Common myeloid progenitor, CD34-positive (primary cell): ENCODE results near the gene NR6A1.

ENCODE experiments used
- CTCF ChIA-PET: fragments of 350-600 bp; sonication (Branson Sonifier 250); formaldehyde crosslinking; loops from one replicate; lab custom pipeline; 2021; ENCODE audit warnings: antibody characterized with exemption; lab: Charles Lee
- POLR2A ChIA-PET: fragments of 350-600 bp; sonication (Branson Sonifier 250); formaldehyde crosslinking; loops from one replicate; lab custom pipeline; 2021; ENCODE audit warnings: antibody characterized with exemption; lab: Charles Lee
- DNase-seq, 3 donors: peaks; one replicate each; pipeline versions ENCODE4 v3.0.0 to v3.0.0-alpha.2; 2013
- H3K27ac ChIP-seq, 2 experiments: 1 replicate in 1 of 2; 2 replicates in 1 of 2; pipeline ENCODE4 v1.7.0; 2013; ENCODE audit warnings: inconsistent platforms in 2 of 2, low read length in 2 of 2, mild to moderate bottlenecking in 2 of 2, low read depth in 1 of 2, moderate library complexity in 1 of 2; ENCODE audit not compliant: severe bottlenecking in 2 of 2, insufficient read depth in 1 of 2, poor library complexity in 1 of 2
- H3K27me3 ChIP-seq, 5 experiments: replicated peaks in 2 of 5; 1 replicate in 3 of 5; 2 replicates in 2 of 5; pipeline versions ENCODE4 v1.6.1 to v1.7.0; 2013; ENCODE audit warnings: low read length in 4 of 5, mild to moderate bottlenecking in 2 of 5, moderate library complexity in 2 of 5, inconsistent platforms in 1 of 5; ENCODE audit not compliant: insufficient read depth in 5 of 5, control insufficient read depth in 4 of 5
- H3K36me3 ChIP-seq, 4 experiments: 1 replicate in 2 of 4; 2 replicates in 2 of 4; pipeline versions ENCODE4 v1.6.1 to v1.7.0; 2013; ENCODE audit warnings: low read length in 3 of 4, control low read depth in 1 of 4, mild to moderate bottlenecking in 1 of 4; ENCODE audit not compliant: control insufficient read depth in 4 of 4, insufficient read depth in 4 of 4
- H3K4me1 ChIP-seq, 4 experiments: 1 replicate in 3 of 4; 2 replicates in 1 of 4; pipeline versions ENCODE4 v1.6.1 to v1.7.1; 2013; ENCODE audit warnings: low read length in 3 of 4, mild to moderate bottlenecking in 3 of 4, control low read depth in 1 of 4, inconsistent platforms in 1 of 4, moderate library complexity in 1 of 4; ENCODE audit not compliant: control insufficient read depth in 4 of 4, insufficient read depth in 4 of 4; ENCODE audit errors: control extremely low read depth in 1 of 4
- H3K4me3 ChIP-seq, 7 experiments: 1 replicate in 4 of 7; 2 replicates in 3 of 7; pipeline versions ENCODE4 v1.5.1 to v1.7.0; 2013; ENCODE audit warnings: mild to moderate bottlenecking in 7 of 7, low read length in 6 of 7, moderate library complexity in 6 of 7, inconsistent platforms in 2 of 7, low read depth in 2 of 7, control low read depth in 1 of 7; ENCODE audit not compliant: insufficient read depth in 4 of 7, control insufficient read depth in 1 of 7; ENCODE audit errors: extremely low read depth in 1 of 7
- H3K9me3 ChIP-seq, 5 experiments: 1 replicate in 4 of 5; 2 replicates in 1 of 5; pipeline versions ENCODE4 v1.6.1 to v1.7.1; 2013; ENCODE audit warnings: low read length in 4 of 5, mild to moderate bottlenecking in 2 of 5, inconsistent platforms in 1 of 5, low read depth in 1 of 5, moderate library complexity in 1 of 5; ENCODE audit not compliant: control insufficient read depth in 4 of 5, insufficient read depth in 2 of 5; ENCODE audit errors: control extremely low read depth in 1 of 5
- WGBS: methylation state at CpG from one replicate; pipeline ENCODE4 v1.1.5; 2013; ENCODE audit not compliant: insufficient coverage; 5-methylcytosine and 5-hydroxymethylcytosine counted together

The NR6A1 gene

DNA sequence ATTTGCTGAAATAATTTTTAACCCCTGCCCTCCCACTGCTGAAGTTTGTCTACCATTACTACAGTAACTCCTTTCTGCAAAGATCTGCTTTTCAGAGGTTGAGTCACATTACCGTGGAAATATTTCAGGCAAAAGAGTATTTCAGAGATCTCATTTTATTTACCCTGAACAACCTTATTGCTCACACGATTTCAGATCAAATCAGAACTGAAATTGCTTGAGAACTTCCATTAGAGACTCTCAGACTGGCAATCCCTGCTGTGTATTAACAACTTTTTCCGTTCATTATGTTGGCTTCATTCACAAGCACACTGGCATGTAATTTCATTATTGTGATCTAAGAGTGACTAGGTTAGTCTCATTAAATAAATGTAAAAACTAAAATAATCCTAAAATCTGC lies 16.1 kb downstream of the NR6A1 start:
- DNase-seq, result no peak
- no peaks in the 10 kb centered on the region for H3K9me3 ChIP-seq
- no peak overlapping the region for H3K27ac ChIP-seq
- 100% methylated on average over 1 of the region's 3 CpGs for WGBS
- peaks cover 23 to 51% (median 37%) of the 10 kb centered on the region in 4 experiments for H3K4me1 ChIP-seq
- POLR2A ChIA-PET, result no interaction called here
- H3K4me3 ChIP-seq, result no peak overlapping the region
- H3K27me3 ChIP-seq, result no peaks in the 10 kb centered on the region
- H3K36me3 ChIP-seq, result no peaks in the 10 kb centered on the region
- CTCF ChIA-PET, result interaction anchor here (0.6 to 4.8 kb wide), 9 partner anchors 8 to 204 kb away, joined by 3 to 24 read pairs (median 5); no protein-coding TSS in a partner anchor

DNA sequence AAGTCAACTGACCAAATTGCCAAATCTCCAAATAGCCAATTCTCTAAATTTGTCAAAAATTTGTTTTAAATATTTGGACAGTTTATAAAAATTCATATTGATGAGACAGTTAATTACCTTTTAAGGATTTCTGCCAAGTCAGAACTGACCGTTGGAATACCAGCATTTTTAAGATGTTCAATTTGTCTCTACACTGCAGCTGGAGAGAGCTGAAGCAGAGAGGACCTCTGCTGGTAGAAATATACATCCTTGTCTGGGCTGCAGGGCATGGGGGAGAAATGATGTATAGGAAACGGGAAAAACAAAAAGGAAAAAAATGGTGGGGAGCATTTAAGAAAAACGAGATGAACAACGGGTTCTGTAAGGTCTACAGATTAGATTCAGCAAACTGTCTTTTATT lies 16.8 kb downstream of the NR6A1 start:
- 58% methylated on average over 4 of the region's 4 CpGs for WGBS
- H3K27me3 ChIP-seq, result no peaks in the 10 kb centered on the region
- ChIA-PET CTCF (interaction anchor here (0.9 to 4.8 kb wide), 8 partner anchors 9 to 207 kb away, joined by 3 to 24 read pairs (median 4); no protein-coding TSS in a partner anchor), POLR2A (no interaction called here)
- DNase-seq, result no peak
- H3K4me3 ChIP-seq, result no peak overlapping the region
- no peak overlapping the region for H3K27ac ChIP-seq
- no peaks in the 10 kb centered on the region for H3K9me3 ChIP-seq
- H3K36me3 ChIP-seq, result no peaks in the 10 kb centered on the region
- peaks cover 22 to 44% (median 34%) of the 10 kb centered on the region in 4 experiments for H3K4me1 ChIP-seq

DNA sequence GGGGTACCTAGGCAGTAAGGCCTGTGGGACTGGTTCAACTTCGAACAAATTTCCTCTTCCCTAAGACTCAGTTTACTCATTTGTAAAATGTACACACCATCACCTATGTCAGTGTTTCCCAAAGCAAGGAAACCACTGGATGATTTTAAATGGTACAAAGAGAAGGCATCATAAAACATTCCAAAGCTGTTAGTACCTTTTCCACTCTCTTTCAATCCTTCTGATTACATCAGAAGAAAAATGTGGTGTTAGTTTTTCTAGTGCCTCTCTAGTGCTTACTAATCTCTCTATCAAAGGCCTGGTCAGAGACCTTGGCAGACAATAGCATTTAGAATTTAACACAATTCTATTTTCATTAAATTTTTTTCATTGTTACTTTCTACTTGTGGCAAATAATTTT lies 18.1 kb downstream of the NR6A1 start:
- no peak for DNase-seq
- no peak overlapping the region for H3K4me3 ChIP-seq
- H3K27ac ChIP-seq, result no peak overlapping the region
- WGBS, result no CpG with 5 or more reads among the region's 1 CpG
- CTCF ChIA-PET, result interaction anchor here (0.9 to 4.8 kb wide), 7 partner anchors 10 to 206 kb away, joined by 3 to 24 read pairs (median 4); no protein-coding TSS in a partner anchor
- POLR2A ChIA-PET, result interaction anchor here (0.7 kb wide), 1 partner anchor 95 kb away, joined by 4 read pairs; no protein-coding TSS in a partner anchor
- no peaks in the 10 kb centered on the region for H3K9me3 ChIP-seq
- H3K4me1 ChIP-seq, result peaks cover 11 to 31% (median 21%) of the 10 kb centered on the region in 4 experiments
- no peaks in the 10 kb centered on the region for H3K36me3 ChIP-seq
- no peaks in the 10 kb centered on the region for H3K27me3 ChIP-seq

DNA sequence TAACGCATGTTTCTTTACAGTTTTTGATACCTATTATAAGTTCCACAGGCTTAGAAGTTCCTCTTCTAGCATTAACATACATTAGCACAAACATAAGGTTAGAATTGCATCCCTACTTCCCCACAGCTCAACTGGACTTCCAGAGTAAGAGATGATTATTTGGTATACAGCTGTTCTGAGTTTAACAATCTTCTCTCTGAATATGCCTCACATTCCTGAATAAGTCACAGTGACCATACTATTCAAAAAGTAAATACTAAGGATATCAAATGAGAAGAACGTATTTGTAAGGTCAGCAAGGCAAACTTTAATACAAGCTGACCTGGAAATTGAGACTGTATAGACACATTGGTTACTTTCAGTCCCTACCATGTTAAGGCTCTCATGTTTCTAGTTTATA lies 21.3 kb downstream of the NR6A1 start:
- POLR2A ChIA-PET, result no interaction called here

DNA sequence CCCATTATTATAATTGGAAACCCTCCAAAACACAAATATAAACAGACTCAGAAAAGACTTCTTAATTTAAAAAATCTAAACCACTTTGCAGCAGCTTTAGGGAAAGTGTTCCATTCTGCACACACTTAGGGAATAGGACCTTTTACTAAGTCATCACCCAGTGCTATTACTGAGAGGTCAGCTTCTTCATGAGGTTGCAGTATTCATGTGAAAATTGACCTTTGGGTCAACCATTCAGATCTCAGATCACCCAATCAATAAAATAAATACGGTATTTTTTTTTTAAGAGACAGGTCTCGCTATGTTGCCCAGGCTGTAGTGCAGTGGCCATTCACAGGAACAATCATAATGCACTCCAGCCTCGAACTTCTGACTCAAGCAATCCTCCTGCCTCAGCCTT lies 21.8 kb downstream of the NR6A1 start:
- no peak for DNase-seq
- H3K4me1 ChIP-seq, result peaks cover 2 to 9% (median 6%) of the 10 kb centered on the region in 4 experiments
- CTCF ChIA-PET, result interaction anchor here (0.7 to 1.3 kb wide), 8 partner anchors 14 to 139 kb away, joined by 3 to 4 read pairs (median 4); no protein-coding TSS in a partner anchor
- H3K4me3 ChIP-seq, result no peak overlapping the region
- no peak overlapping the region for H3K27ac ChIP-seq
- POLR2A ChIA-PET, result no interaction called here
- H3K9me3 ChIP-seq, result no peaks in the 10 kb centered on the region
- 100% methylated on average over 3 of the region's 3 CpGs for WGBS
- H3K27me3 ChIP-seq, result no peaks in the 10 kb centered on the region
- no peaks in the 10 kb centered on the region for H3K36me3 ChIP-seq

More for the DNA sequence above, 21.3 kb downstream of the NR6A1 start:
- peaks cover 2 to 13% (median 8%) of the 10 kb centered on the region in 4 experiments for H3K4me1 ChIP-seq
- no peak overlapping the region for H3K27ac ChIP-seq
- H3K36me3 ChIP-seq, result no peaks in the 10 kb centered on the region
- no peaks in the 10 kb centered on the region for H3K9me3 ChIP-seq
- H3K27me3 ChIP-seq, result no peaks in the 10 kb centered on the region
- CTCF ChIA-PET, result interaction anchor here (0.7 to 2.6 kb wide), 7 partner anchors 13 to 139 kb away, joined by 3 to 10 read pairs (median 4); no protein-coding TSS in a partner anchor
- WGBS, result 93% methylated on average over 2 of the region's 2 CpGs
- DNase-seq, result no peak
- no peak overlapping the region for H3K4me3 ChIP-seq

DNA sequence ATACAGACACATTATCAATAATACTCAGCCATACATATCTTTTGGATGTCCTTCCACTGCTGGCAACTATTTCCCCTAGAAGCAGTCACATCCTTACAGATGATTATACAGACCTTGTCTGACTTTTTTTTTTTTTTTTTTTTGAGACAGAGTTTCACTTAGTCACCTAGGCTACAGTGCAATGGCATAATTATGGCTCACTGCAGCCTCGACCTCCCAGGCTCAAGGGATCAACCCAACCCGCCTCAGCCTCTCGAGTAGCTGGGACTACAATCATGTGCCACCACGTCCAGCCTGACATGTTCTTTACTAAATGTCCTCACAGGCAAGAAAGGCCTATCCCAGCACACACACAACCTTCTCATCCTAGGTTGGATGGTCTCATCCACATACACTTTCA lies 24.0 kb downstream of the NR6A1 start:
- CTCF ChIA-PET, result no interaction called here

DNA sequence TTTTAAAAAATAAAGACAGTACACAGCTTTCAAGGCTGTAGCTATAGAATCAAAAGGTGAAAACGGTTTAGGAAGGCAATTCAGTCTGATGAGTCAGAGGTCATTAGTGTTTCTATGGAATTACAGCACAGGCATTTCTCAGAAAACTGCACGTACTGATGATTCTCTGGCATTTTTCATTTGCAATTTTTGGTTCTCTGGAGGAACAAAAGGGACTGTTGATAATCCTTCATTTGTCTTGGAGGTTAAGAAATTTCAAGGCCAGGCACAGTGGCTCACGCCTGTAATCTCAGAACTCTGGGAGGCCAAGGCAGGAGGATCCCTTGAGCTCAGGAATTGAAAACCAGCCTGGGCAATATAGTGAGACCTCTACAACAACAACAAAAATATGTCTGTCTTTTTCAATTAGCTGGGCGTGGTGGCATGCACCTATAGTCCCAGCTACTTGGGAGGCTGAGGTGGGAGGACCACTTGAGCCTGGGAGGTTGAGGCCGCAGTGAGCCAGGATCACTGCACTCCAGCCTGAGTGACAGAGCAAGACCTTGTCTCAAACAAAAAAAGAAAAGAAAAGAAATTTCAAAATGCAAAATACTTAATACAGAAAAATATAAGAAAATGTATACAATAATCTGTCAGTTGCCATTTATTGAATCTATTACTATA lies 27.3 kb downstream of the NR6A1 start:
- POLR2A ChIA-PET, result no interaction called here
- H3K27me3 ChIP-seq, result no peaks in the 10 kb centered on the region

More for the DNA sequence above, 24.0 kb downstream of the NR6A1 start:
- POLR2A ChIA-PET, result no interaction called here
- Histone ChIP-seq H3K36me3 (no peaks in the 10 kb centered on the region), H3K9me3 (no peaks in the 10 kb centered on the region), H3K27ac (no peak overlapping the region), H3K27me3 (no peaks in the 10 kb centered on the region), H3K4me1 (peaks cover 0 to 6% (median 0%) of the 10 kb centered on the region in 4 experiments), H3K4me3 (no peak overlapping the region)
- DNase-seq, result no peak
- WGBS, result 100% methylated on average over 1 of the region's 4 CpGs

More for the DNA sequence above, 27.3 kb downstream of the NR6A1 start:
- Histone ChIP-seq H3K27ac (peak overlapping the region in 1 of 2 experiments; percentile 54), H3K4me3 (no peak overlapping the region), H3K4me1 (peaks cover 0 to 10% (median 1%) of the 10 kb centered on the region in 4 experiments), H3K36me3 (peaks cover 0 to 4% (median 0%) of the 10 kb centered on the region in 4 experiments), H3K9me3 (no peaks in the 10 kb centered on the region)
- CTCF ChIA-PET, result interaction anchor here (1.0 to 1.7 kb wide), 13 partner anchors 8 to 205 kb away, joined by 3 to 6 read pairs (median 3); no protein-coding TSS in a partner anchor
- no peak for DNase-seq
- 82% methylated on average over 3 of the region's 5 CpGs for WGBS
